NCI-H82 (cell line): Measurements from ENCODE around the gene LVRN.

Experiments
- DNase-seq: peaks from one replicate; lab custom pipeline; 2025; lab: John Stamatoyannopoulos, UW

Gene LVRN

DNA sequence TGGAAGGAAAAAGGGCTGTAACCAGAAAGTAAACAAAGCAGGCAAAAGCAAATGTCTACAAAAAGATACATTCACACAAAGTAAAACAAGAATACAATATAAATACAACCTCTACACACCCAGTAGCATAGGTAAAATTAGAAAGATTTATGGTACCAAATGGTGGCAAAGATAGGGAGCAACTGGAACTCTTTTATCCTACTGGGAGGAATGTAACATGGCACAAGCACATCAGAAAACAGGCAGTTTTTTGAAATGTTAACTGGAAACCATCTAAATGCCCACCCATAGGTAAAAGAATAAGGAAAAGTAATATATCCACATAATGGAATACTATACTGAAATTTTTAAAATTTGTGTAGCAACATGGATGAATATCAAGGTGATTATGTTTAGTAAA lies 61.3 kb downstream of the LVRN start:
- no peak for DNase-seq

DNA sequence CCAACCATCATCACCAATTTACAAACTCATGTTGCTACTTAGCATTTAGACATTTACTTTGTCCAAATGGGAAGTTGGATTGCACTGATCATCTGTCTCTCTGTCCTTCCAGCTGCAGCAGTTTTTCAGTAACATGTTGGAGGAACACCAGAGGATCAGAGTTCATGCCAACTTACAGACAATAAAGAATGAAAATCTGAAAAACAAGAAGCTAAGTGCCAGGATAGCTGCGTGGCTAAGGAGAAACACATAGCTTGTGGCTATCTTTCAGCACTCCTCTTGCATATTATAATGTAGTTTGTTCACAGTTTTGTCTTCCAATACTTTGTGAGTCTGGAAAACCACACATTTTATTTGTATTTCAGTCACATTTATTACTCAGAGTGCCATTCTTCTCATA lies 63.6 kb downstream of the LVRN start:
- no peak for DNase-seq

DNA sequence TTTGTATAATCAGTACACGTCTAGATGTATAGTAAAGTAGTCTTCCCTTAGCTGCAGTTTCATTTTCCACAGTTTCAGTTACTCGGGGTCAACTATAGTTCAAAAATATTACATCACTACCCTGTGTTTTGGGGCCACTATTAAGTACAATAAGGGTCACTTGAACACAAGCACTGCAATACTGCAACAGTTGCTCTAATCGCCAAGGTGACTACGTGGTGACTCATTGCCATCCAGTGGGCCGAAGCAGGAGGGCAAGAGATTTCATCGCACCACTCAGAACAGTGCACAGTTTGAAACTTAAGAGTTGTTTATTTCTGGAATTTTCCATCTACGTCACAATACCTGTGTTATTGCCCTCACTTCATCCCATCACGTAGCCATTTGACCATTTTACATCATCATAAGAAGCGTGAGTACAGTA lies 69.8 kb downstream of the LVRN start, which contains the start of gene ARL14EPL:
Gene ARL14EPL, plus strand, starts transcription at position 379 of the 424 bp plus-strand sequence. CDS start 18,994 bp downstream, outside the sequence.
- no peak for DNase-seq

DNA sequence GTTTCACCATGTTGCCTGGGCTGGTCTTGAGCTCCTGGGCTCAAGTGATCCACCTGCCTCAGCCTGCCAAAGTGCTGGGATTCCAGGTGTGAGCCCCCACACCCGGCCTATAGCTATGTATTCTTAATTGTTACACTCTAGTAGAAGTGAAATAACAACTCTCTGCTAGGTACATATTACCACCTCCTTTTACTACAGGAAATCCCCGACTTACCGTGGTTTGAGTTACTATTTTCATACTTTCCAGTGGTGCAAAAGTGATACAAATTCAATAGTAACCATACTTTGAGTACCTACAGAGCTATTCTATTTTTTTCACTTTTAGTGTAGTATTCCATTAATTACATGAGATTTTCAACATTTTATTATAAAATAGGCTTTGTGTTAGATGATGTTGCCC lies 70.7 kb downstream of the LVRN start:
- no peak for DNase-seq

DNA sequence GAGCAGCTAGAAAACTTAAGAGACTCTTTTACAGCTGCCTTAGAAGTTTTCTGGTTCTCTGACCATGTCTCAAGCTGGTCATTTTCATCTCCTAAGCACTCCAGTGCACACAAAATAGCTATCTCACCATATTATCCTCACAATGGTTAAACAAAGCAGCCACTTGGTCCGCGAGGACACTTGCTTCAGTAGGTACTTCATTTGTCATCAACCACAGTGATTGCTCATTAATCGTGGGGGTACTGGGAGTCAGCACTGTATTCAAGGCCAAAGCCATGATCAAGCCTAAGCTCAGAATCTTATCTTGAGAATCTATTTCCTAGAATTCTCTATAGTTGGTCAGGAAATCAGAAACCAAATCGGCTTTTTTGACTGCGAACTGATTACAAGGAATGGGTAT lies 72.8 kb downstream of the LVRN start:
- no peak for DNase-seq

DNA sequence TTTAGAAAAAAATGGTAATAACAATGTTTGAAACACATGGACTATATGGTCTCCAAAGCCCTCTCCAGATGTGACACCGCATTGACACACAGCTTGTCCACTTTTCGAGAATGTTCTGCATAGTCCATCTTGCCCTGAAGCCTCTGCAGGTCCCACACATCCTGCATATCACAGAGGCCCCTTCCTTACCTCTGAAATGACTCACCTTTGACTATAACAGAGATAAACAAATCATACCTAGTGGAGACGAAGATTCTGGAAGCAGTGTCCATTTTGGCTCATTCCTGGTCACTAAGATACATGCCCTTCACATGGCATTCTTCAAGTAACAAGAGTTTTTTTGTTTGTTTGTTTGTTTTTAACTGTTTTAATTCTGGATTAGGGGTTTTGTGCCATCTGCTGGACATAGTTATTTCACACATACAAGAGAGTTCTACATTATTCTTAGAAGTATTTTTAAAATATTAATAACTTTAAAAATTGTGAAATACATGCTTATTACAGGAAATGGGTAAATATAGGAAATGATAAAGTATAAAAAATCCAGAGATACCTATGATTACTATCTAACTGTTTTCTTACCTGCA lies 75.1 kb downstream of the LVRN start:
- DNase-seq: no peak

DNA sequence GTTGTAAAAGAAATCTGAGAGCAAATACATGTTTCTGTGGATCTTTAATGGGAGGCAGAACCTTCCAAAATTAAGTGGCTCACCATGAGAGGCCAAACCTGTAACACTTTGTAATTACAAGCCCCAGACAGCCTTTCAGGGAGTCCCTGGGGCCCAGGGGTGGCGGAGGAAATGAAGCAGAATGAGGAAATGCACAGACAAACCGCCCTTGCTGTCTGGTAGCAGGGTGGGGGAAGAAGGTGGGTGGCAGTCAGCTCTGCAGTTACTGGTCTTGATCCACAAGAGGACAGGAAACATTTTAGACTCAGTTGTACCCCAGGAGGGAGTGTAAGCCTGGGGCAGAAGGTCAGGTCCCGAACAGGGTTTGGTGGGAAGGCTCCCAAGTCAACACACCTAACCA lies 76.5 kb downstream of the LVRN start:
- no peak for DNase-seq

DNA sequence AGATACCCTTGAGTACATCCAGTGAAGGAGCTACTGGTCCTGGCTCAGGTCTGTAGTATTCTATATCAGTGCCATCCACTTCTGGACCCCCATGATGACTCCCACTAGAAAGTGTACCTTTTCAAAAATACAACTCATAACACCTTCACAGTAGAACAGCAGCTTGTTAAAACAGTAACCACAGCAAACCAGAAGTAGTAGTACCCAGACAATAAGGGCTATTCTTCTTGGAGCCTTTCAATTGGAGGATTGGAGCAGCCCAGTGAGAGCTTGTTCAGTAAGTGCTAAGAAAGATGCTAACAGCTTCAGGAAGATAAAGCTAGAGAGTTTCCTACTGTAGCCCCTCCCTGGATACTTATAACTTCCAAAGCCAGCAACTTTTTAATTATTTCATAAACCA lies 80.1 kb downstream of the LVRN start:
- no peak for DNase-seq

DNA sequence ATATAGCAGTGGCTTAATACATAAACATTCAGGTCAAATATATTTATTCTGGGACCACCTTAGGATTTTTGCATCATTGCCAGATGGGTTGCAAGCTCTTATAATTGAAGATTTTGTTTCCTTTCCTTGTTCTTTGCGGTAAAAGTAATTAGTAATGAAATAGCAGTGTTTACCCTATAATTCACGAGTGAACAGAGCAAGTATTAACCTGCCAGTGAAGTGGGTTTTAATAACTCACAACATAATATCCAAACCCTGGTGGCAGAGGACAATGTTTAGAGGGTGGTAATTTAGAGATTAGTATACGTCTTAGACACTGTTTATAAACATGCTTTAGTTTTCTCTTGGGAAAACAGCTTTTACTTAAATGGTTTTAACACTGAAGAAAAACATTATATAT lies 81.8 kb downstream of the LVRN start:
- DNase-seq: peak; percentile 8

DNA sequence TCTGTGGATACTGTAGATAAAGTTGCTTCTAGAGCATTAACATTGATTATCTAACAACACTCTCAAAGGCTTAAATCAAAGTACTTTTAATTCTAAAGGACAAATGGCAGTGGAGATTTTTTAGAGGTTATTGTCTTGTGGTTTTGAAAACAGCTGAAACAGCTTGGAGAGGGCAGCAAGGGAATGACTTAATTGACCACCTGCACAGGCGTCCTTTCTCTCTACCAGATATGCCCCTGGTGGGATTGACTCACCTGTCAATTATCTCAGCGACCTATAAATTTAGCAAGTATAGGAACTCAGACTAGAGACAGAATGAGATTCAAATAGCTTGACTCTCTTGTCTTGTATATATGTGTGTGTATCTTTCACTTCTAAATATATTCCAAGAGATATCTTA lies 83.5 kb downstream of the LVRN start:
- DNase-seq: peak; percentile 1

DNA sequence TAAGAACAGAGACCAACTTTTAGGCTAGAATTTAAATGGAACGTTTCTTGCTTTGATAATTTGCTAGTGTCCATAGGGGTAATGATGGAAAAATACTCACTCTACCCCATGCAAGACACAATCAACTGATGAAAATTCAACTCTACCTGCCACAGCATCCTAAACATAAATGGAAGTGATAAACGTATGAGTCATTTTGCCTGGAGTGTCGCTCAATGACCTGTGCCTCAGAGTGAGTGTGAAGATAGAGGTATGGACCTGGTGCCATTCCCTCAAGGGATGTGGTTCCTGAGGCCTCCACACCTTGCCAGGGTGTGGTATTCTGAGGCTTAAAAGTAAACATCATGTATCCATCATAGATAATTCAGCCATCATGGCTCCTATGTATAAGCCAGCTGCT lies 84.0 kb downstream of the LVRN start:
- no peak for DNase-seq

DNA sequence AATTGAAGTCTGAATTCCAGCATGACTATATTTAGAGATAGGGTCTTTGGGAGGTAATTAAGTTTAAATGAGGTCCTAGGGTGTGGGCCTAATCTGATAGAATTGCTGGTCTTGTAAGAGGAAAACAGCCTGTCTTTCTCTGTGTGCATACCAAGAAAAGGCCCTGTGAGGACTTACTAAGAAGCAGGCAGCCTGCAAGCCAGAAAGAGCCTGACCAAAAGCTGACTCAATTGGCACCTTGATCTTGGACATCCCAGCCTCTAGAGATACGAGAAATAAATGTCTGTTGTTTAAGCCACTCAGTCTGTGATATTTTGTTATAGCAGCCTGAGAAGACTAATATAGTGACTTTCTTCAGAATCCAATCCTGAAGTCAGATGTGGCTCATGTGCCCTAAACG lies 84.5 kb downstream of the LVRN start:
- no peak for DNase-seq

DNA sequence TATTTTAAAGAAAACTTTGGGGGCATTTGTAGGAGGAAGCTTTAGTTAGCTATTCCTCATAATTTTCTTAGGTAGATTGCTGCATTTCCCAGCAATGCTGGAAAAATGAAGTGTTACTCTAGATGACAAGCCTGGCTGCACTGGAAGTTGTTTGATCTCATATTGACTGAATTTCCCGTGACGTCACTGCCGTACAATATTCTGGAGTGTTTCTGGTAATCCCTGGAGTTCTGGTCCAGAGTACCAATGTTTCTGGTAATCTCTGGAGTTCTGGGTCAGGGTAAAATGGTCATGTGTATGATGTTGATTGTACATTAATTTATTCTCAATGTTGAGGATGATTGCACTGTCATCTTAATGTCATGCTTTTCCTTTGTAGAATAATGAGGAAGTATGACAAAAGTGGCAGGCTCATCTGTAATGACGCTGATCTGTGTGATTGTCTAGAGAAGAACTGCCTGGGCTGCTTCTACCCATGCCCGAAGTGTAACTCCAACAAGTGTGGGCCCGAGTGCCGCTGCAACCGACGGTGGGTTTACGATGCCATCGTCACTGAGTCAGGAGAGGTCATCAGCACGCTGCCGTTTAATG lies 96.2 kb downstream of the LVRN start:
- DNase-seq: no peak

DNA sequence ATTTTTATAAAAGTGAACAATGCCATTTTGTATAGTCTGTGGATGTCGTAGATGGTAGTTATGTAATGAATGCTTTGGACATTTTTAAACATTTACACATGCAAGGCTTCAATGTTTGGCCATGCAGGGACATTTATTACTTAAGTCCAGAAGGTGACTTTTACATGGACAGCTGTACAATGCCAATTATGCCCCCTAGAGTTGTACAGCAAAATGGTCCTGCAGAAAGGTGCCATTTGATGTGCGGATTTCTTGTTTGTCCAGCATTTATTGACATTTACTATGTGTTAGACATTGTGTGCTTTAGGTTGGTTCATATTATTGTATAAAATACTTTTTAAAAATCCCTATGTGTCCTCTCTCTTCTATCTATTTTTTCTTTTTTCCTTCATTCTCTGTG lies 100.1 kb downstream of the LVRN start:
- DNase-seq: no peak

DNA sequence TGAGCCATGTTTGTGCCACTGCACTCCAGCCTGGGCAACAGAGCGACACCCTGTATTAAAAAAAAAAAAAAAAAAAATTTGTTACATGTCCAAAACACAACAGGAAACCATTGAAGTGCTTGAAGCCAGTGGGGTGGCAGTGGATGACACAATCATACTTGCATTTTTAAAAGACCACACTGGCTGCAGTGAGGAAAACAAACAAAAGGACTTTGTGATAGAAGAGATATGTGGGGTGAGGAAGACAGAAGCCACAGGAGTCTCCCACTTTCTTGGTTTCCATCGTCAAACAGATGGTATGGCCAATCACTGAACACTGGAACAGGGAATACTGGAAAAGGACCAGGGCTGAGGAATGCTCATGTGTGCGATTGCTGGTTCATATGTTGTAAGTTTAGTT lies 101.7 kb downstream of the LVRN start:
- DNase-seq: no peak

DNA sequence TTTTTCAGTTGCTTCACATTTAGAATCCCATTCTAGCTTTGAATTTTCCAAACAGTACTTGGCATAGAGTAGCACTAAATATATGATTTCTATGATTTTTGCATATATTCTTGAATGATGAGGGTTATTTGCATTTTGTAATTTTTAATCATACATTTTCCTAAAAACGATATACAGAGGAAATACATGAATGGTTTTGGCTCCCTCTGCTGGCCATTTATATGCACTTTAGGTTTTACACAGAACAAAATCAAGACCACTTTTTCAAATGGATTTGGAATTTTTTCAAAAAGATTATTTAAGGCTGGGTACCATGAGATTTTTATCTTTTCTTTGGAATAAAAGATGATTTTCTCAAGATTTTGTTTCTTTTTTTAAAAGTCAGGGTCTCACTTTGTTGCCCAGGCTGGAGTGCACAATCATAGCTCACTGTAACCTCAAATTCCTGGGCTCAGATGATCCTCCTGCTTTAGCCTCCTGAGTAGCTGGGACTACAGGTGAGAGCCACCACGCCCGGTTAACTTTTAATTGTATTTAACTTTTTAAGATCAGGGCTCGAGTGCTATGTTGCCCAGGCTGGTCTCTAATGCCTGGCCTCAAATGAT lies 105.9 kb downstream of the LVRN start:
- DNase-seq: peak; percentile 59

DNA sequence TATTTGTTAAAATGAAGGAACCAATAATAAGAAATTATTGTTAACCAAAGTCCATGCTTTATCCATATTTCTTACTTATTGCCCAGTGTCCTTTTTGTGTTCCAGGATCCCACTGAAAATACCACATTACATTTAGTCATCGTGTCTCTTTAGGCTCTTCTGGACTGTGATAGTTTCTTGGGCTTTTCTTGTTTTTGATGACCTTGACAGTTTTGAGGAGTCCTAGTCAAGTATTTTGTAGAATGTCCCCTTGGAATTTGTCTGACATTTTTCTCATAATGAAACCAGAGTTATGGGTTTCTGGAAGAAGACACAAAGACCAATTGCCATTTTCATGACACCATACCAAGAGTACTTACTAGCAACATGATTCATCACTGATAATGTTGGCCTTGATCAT lies 108.9 kb downstream of the LVRN start:
- no peak for DNase-seq

DNA sequence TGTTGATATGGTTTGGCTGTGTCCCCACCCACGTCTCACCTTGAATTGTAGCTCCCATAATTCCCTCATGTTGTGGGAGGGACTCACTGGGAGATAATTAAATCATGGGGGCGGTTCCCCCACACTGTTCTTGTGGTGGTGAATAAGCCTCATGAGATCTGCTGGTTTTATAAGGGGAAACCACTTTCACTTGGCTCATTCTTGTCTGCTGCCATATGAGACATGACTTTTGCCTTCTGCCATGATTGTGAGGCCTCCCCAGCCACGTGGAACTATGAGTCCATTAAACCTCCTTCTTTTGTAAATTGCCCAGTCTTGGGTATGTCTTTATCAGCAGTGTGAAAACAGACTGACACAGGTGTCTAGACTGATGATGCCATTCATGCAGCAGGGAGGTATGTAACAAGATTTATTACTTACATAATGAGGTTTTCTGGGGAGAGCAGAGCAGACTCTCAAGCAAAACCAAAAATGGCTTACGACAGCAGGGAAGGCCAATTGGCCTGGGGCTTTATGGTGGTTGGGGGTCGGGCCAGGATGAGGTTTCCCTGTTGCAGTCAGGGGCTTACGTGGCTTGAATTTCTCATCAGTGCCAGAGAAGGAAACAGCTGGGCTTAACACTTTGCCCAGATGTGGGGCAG lies 113.0 kb downstream of the LVRN start:
- DNase-seq: peak; percentile 34

DNA sequence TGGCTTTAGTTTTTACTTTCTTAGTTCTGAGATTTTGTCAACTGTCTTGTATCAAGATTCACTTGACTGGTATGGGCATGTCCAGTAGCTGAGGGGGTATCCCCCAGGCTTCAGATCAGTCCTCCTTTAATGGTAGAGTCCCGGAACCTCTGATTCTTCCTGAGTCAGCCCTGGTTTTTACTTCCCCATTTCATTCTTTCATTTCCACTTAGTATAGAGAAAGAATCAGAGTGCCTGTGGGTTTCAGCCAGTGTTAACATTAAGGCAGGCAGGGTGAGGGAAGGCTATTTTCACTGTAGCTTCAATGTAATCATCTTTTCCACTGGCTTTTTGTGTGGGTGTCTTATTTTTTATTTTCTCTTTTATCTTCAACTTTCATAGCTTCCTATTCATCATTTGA lies 114.2 kb downstream of the LVRN start:
- DNase-seq: no peak
